Gastrocnemius medialis (tissue), 4 donors: Measurements from ENCODE around the gene TMEM114. TPM values are rescaled to one million over a fixed set of nuclear protein-coding genes. Genes with fewer than 3 reads are reported as not detected.

Source experiments
- ATAC-seq, 2 donors: fragments of 150-250 bp; one replicate each; pipeline ENCODE4 v1.9.1; 2016
- DNase-seq, 2 donors: peaks; one replicate each; pipeline ENCODE4 v3.0.0-alpha.2; 2019
- H3K27ac ChIP-seq, 4 donors: fragments of 200-600 bp; sonication (generic); 1 replicate in 1 of 4; 2 replicates in 3 of 4; pipeline ENCODE4 v1.5.1; 2016 to 2018; ENCODE audit warnings: mild to moderate bottlenecking in 2 of 4, moderate library complexity in 1 of 4
- H3K27me3 ChIP-seq, 3 donors: fragments of 200-600 bp; sonication (generic) in 2 of 3; 1 replicate in 1 of 3; 2 replicates in 2 of 3; pipeline versions ENCODE4 v1.5.1 to v1.6.0; 2016 to 2019; ENCODE audit warnings: mild to moderate bottlenecking in 1 of 3, moderate library complexity in 1 of 3
- H3K36me3 ChIP-seq, 2 donors: fragments of 200-600 bp; sonication (generic) in 1 of 2; one replicate each; pipeline ENCODE4 v1.5.1; 2017 to 2018
- H3K4me1 ChIP-seq, 2 donors: fragments of 200-600 bp; sonication (generic) in 1 of 2; one replicate each; pipeline ENCODE4 v1.5.1; 2016 to 2017; ENCODE audit warnings: mild to moderate bottlenecking in 2 of 2
- H3K4me3 ChIP-seq, 4 donors: fragments of 200-600 bp; sonication (generic) in 3 of 4; 1 replicate in 1 of 4; 2 replicates in 3 of 4; pipeline ENCODE4 v1.5.1; 2016 to 2019; ENCODE audit warnings: mild to moderate bottlenecking in 2 of 4
- H3K9me3 ChIP-seq, 3 donors: fragments of 200-600 bp; sonication (generic) in 2 of 3; 1 replicate in 1 of 3; 2 replicates in 2 of 3; pipeline ENCODE4 v1.5.1; 2016 to 2019
- POLR2A ChIP-seq, 2 donors: fragments of 450-650 bp; IDR thresholded peaks; one replicate each; pipeline ENCODE4 v1.6.1; 2017; ENCODE audit warnings: antibody characterized with exemption in 2 of 2, mild to moderate bottlenecking in 2 of 2, moderate library complexity in 2 of 2
- in situ Hi-C, 4 donors: fragments of 200-750 bp; cut with MboI; loops; one replicate each; pipeline versions ENCODE4 v1.15.0 to v1.8.0; 2017; ENCODE audit warnings: low sequenced_read_pairs in 4 of 4
- intact Hi-C: fragments of 100-400 bp; cut with DNase I; formaldehyde crosslinking; loops from one replicate; pipeline ENCODE4 v1.15.1; 2023; ENCODE audit warnings: low total_unique reads
- total RNA-seq, 4 donors: library from RNA; depleted of rRNA; stranded (reverse); fragments of >200 nt; gene quantifications; one replicate each; pipeline versions ENCODE4 v1.1.0 to v1.2.3, GENCODE V29; 2016
- TF ChIP-seq, protein P1 (sequence below), 5 experiments: fragments of 450-650 bp in 3 of 5; fragments of 200-600 bp in 2 of 5; sonication (generic) in 2 of 5; IDR thresholded peaks in 4 of 5; conservative IDR thresholded peaks in 1 of 5; 1 replicate in 4 of 5; 2 replicates in 1 of 5; pipeline ENCODE4 v1.5.1; 2016 to 2019; ENCODE audit warnings: antibody characterized with exemption in 5 of 5, mild to moderate bottlenecking in 3 of 5, moderate library complexity in 3 of 5

Gene TMEM114
- total RNA-seq, 4 donors from 2014 or later: not detected

DNA sequence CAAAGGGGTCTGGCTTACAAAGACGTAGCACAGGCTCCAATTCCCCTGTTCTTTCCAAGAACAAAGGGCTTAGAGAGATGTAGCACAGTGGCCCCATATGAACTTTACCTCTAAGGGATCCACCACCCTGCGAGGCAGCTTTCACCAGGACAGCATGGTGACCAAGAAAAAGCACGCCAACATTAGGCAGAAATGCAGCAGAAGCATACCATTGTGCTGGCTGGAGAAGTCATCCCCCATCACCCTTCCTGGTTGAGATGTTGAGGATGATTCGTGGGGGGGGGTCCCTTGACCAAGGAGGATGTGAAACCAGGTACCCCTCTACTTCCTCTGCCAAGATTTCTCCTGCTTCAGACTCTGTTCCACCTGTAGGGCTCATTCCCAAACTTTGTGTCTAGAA is 48.4 kb downstream of the TMEM114 start:
- intact Hi-C loops (no loop called here), in situ Hi-C loops (no loop called here)
- DNase-seq: no peak
- H3K27me3 ChIP-seq: no peaks in the 10 kb centered on the region
- no peak overlapping the region for H3K4me3 ChIP-seq
- ATAC-seq: no peak
- no peak for TF ChIP-seq POLR2A (IDR thresholded peaks at IDR 0.05)
- TF ChIP-seq, protein P1, sequence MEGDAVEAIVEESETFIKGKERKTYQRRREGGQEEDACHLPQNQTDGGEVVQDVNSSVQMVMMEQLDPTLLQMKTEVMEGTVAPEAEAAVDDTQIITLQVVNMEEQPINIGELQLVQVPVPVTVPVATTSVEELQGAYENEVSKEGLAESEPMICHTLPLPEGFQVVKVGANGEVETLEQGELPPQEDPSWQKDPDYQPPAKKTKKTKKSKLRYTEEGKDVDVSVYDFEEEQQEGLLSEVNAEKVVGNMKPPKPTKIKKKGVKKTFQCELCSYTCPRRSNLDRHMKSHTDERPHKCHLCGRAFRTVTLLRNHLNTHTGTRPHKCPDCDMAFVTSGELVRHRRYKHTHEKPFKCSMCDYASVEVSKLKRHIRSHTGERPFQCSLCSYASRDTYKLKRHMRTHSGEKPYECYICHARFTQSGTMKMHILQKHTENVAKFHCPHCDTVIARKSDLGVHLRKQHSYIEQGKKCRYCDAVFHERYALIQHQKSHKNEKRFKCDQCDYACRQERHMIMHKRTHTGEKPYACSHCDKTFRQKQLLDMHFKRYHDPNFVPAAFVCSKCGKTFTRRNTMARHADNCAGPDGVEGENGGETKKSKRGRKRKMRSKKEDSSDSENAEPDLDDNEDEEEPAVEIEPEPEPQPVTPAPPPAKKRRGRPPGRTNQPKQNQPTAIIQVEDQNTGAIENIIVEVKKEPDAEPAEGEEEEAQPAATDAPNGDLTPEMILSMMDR (IDR thresholded peaks at IDR 0.05 in 4 of 5, conservative IDR thresholded peaks at IDR 0.05 in 1 of 5): no peak
- no peak overlapping the region for H3K27ac ChIP-seq
- H3K4me1 ChIP-seq: no peaks in the 10 kb centered on the region
- no peaks in the 10 kb centered on the region for H3K36me3 ChIP-seq
- H3K9me3 ChIP-seq: no peaks in the 10 kb centered on the region

- H3K27ac ChIP-seq: no peak overlapping the region
- DNase-seq: no peak
- H3K9me3 ChIP-seq: no peaks in the 10 kb centered on the region
- no peaks in the 10 kb centered on the region for H3K4me1 ChIP-seq
- ATAC-seq: no peak
- no peaks in the 10 kb centered on the region for H3K36me3 ChIP-seq
- H3K27me3 ChIP-seq: no peaks in the 10 kb centered on the region
- no peak overlapping the region for H3K4me3 ChIP-seq
- TF ChIP-seq, protein P1 (IDR thresholded peaks at IDR 0.05 in 4 of 5, conservative IDR thresholded peaks at IDR 0.05 in 1 of 5): no peak
- TF ChIP-seq POLR2A (IDR thresholded peaks at IDR 0.05): no peak
- in situ Hi-C loops: no loop called here
- intact Hi-C loops: no loop called here
Observed at GRCh38 chr16:8537691-8538342, 52.5 kb downstream of the TMEM114 start.

- in situ Hi-C loops: no loop called here
- no peaks in the 10 kb centered on the region for H3K4me1 ChIP-seq
- H3K4me3 ChIP-seq: no peak overlapping the region
- no peak overlapping the region for H3K27ac ChIP-seq
- no peaks in the 10 kb centered on the region for H3K36me3 ChIP-seq
- no peaks in the 10 kb centered on the region for H3K27me3 ChIP-seq
- TF ChIP-seq, protein P1 (IDR thresholded peaks at IDR 0.05 in 4 of 5, conservative IDR thresholded peaks at IDR 0.05 in 1 of 5): no peak
- TF ChIP-seq POLR2A (IDR thresholded peaks at IDR 0.05): no peak
- DNase-seq (no peak), ATAC-seq (no peak)
- intact Hi-C loops: no loop called here
- no peaks in the 10 kb centered on the region for H3K9me3 ChIP-seq
Observed at GRCh38 chr16:8533509-8533908, 56.8 kb downstream of the TMEM114 start.

DNA sequence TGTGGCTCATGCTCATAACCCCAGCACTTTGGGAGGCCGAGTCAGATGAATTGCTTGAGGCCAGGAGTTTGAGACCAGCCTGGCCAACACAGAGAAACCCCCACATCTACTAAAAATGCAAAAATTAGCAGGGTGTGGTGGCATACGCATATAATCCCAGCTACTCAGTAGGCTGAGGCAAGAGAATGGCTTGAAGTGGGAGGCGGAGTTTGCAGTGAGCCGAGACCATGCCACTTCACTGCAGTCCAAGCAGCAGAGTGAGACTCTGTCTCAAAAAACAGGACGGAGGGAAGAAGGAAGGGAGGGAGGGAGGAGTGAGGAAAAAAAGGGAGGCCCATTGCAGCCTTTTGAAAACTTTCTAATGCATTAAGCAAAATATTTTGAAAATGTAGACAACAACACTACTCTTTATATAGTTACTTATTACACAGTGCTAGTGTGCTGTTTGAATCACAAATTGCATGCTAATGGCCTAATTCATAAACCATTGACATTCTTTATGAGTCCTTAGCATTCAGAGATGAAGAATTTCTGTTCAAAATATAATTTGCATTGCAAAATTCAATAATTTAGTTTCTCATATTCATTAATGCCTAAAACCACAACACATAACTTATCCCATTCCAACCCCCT is 59.4 kb downstream of the TMEM114 start:
- no peaks in the 10 kb centered on the region for H3K9me3 ChIP-seq
- TF ChIP-seq POLR2A (IDR thresholded peaks at IDR 0.05): no peak
- TF ChIP-seq, protein P1 (IDR thresholded peaks at IDR 0.05 in 4 of 5, conservative IDR thresholded peaks at IDR 0.05 in 1 of 5): no peak
- intact Hi-C loops: no loop called here

More for the DNA sequence above, 59.4 kb downstream of the TMEM114 start:
- Histone ChIP-seq H3K4me3 (no peak overlapping the region), H3K4me1 (no peaks in the 10 kb centered on the region), H3K27ac (no peak overlapping the region), H3K27me3 (no peaks in the 10 kb centered on the region), H3K36me3 (no peaks in the 10 kb centered on the region)
- ATAC-seq: no peak
- in situ Hi-C loops: no loop called here
- DNase-seq: no peak
